ENCODE measurements around the gene RAP1GAP. TPM values are rescaled to one million over a fixed set of nuclear protein-coding genes. Genes with fewer than 3 reads are reported as not detected.

The RAP1GAP gene
- total RNA-seq, 1 experiment from 2014 or later, result 13.4 TPM

GRCh38 chr1:21618561-21619374, 50.4 kb downstream of the RAP1GAP start:
- POLR2A ChIA-PET, result no interaction called here
- TF ChIP-seq CTCF (IDR thresholded peaks at IDR 0.05 in 2 of 3, conservative IDR thresholded peaks at IDR 0.05 in 1 of 3; ENCODE audit: borderline replicate concordance in 1 of 3, insufficient read depth in 1 of 3, low read depth in 2 of 3, low read length in 2 of 3), result no peak
- no peak for TF ChIP-seq EZH2 (IDR thresholded peaks at IDR 0.05)
- TF ChIP-seq YY1 (IDR thresholded peaks at IDR 0.05; ENCODE audit: extremely low read depth, insufficient replicate concordance, low read depth, low read length), result no peak
- TF ChIP-seq RAD21 (IDR thresholded peaks at IDR 0.05; ENCODE audit: low read depth), result no peak
- TF ChIP-seq POLR2A (IDR thresholded peaks at IDR 0.05; ENCODE audit: borderline replicate concordance, extremely low read depth, insufficient read depth, insufficient read length), result no peak
- TF ChIP-seq ZFX (IDR thresholded peaks at IDR 0.05), result no peak
- TF ChIP-seq SRF (IDR thresholded peaks at IDR 0.05; ENCODE audit: low read depth), result no peak
- TF ChIP-seq CEBPB (IDR thresholded peaks at IDR 0.05; ENCODE audit: low read depth), result no peak
- TF ChIP-seq EGR1 (IDR thresholded peaks at IDR 0.05; ENCODE audit: low read depth), result no peak
- TF ChIP-seq SP1 (IDR thresholded peaks at IDR 0.05; ENCODE audit: low read depth), result no peak
- no peak for TF ChIP-seq FOSL1 (IDR thresholded peaks at IDR 0.05; ENCODE audit: low read depth)
- TF ChIP-seq CBX3 (IDR thresholded peaks at IDR 0.05; ENCODE audit: low read depth), result no peak
- TF ChIP-seq EZH2phosphoT487 (IDR thresholded peaks at IDR 0.05; ENCODE audit: borderline replicate concordance), result no peak
- TF ChIP-seq, protein P1, sequence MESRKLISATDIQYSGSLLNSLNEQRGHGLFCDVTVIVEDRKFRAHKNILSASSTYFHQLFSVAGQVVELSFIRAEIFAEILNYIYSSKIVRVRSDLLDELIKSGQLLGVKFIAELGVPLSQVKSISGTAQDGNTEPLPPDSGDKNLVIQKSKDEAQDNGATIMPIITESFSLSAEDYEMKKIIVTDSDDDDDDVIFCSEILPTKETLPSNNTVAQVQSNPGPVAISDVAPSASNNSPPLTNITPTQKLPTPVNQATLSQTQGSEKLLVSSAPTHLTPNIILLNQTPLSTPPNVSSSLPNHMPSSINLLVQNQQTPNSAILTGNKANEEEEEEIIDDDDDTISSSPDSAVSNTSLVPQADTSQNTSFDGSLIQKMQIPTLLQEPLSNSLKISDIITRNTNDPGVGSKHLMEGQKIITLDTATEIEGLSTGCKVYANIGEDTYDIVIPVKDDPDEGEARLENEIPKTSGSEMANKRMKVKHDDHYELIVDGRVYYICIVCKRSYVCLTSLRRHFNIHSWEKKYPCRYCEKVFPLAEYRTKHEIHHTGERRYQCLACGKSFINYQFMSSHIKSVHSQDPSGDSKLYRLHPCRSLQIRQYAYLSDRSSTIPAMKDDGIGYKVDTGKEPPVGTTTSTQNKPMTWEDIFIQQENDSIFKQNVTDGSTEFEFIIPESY (IDR thresholded peaks at IDR 0.05; ENCODE audit: extremely low read depth, insufficient replicate concordance, low read length), result no peak
- intact Hi-C loops (cut with micrococcal nuclease), result no loop called here
- Histone ChIP-seq H3K9me3 (ENCODE audit: control insufficient read depth in 1 of 2, insufficient read depth in 1 of 2, low read depth in 1 of 2, low read length in 2 of 2) (no peaks in the 10 kb centered on the region), H3K9ac (ENCODE audit: low read length) (no peak overlapping the region), H3K4me1 (ENCODE audit: control insufficient read depth in 1 of 2, insufficient read depth in 2 of 2, low read length in 2 of 2) (peaks cover 17 to 31% of the 10 kb centered on the region in 2 experiments), H3K4me3 (replicated peaks in 1 of 2; ENCODE audit: low read depth in 1 of 2, low read length in 2 of 2) (no peak overlapping the region), H3K79me2 (ENCODE audit: insufficient read depth, low read length) (no peaks in the 10 kb centered on the region), H3K27me3 (ENCODE audit: insufficient read depth, low read length) (no peaks in the 10 kb centered on the region), H3K36me3 (ENCODE audit: control insufficient read depth in 1 of 2, insufficient read depth in 2 of 2, low read length in 2 of 2) (no peaks in the 10 kb centered on the region), H3K9me2 (ENCODE audit: insufficient read depth) (no peaks in the 10 kb centered on the region), H3K27ac (ENCODE audit: low read depth, low read length) (no peak overlapping the region), H4K20me1 (ENCODE audit: insufficient read depth) (no peaks in the 10 kb centered on the region), H2AFZ (ENCODE audit: low read depth, low read length, poor library complexity, severe bottlenecking) (no peak overlapping the region), H3K4me2 (ENCODE audit: low read length) (no peak overlapping the region)
- no TSS peak for BruUV-seq (replicated peaks)
- no peak for ATAC-seq
- RAD21 ChIA-PET (ENCODE audit: low non-redundant PET in 1 of 2, low total read pairs in 2 of 2, uncharacterized antibody in 2 of 2, unreplicated experiment in 2 of 2), result no interaction called here
- CTCF ChIA-PET, result no interaction called here
- no peak for DNase-seq (ENCODE audit: low read depth, low spot score)

Measured in HCT116 (cell line).